ENCODE measurements around the gene MCHR2.

Gene MCHR2

GRCh38 chr6:99901596-99902384 lies 92.2 kb downstream of the MCHR2 start:
- DNase-seq, result no peak

GRCh38 chr6:99894815-99895214 lies 99.2 kb downstream of the MCHR2 start:
- DNase-seq, result no peak

- no peak for DNase-seq
Measured at GRCh38 chr6:99887066-99887465, 107.0 kb downstream of the MCHR2 start.

- no peak for DNase-seq
Measured at GRCh38 chr6:99885051-99885450, 109.0 kb downstream of the MCHR2 start.

- DNase-seq, result no peak
Measured at GRCh38 chr6:99882128-99882702, 111.8 kb downstream of the MCHR2 start.

- DNase-seq, result no peak
Measured at GRCh38 chr6:99879431-99879830, 114.6 kb downstream of the MCHR2 start.

GRCh38 chr6:99875068-99875467 lies 119.0 kb downstream of the MCHR2 start:
- DNase-seq, result no peak

GRCh38 chr6:99873084-99873483 lies 120.9 kb downstream of the MCHR2 start:
- no peak for DNase-seq

- no peak for DNase-seq
Measured at GRCh38 chr6:99871641-99872040, 122.4 kb downstream of the MCHR2 start.
